BLaER1 (cell line): ENCODE measurements around the gene TMED7.

Experiments
- H3K27ac ChIP-seq: shearing (Covaris generic); formaldehyde crosslinking; 2 replicates; pipeline ENCODE4 v1.8.1; 2022
- H3K27me3 ChIP-seq: shearing (Covaris generic); formaldehyde crosslinking; 2 replicates; pipeline ENCODE4 v1.8.1; 2022
- H3K36me3 ChIP-seq: shearing (Covaris generic); formaldehyde crosslinking; 2 replicates; pipeline ENCODE4 v1.8.1; 2022
- H3K4me1 ChIP-seq: shearing (Covaris generic); formaldehyde crosslinking; 2 replicates; pipeline ENCODE4 v1.8.1; 2022
- H3K4me2 ChIP-seq: shearing (Covaris generic); formaldehyde crosslinking; 2 replicates; pipeline ENCODE4 v1.8.1; 2022
- H3K4me3 ChIP-seq: shearing (Covaris generic); formaldehyde crosslinking; 2 replicates; pipeline ENCODE4 v1.8.1; 2022
- H3K9ac ChIP-seq: shearing (Covaris generic); formaldehyde crosslinking; 2 replicates; pipeline ENCODE4 v1.8.1; 2022
- H3K9me3 ChIP-seq: shearing (Covaris generic); formaldehyde crosslinking; 2 replicates; pipeline ENCODE4 v1.8.1; 2022
- H4K20me1 ChIP-seq: shearing (Covaris generic); formaldehyde crosslinking; 2 replicates; pipeline ENCODE4 v1.8.1; 2022
- Cebpa-rat ChIP-seq: shearing (Covaris generic); IDR thresholded peaks from 2 replicates; pipeline ENCODE4 v1.8.1; 2022

Gene TMED7

GRCh38 chr5:115588640-115589039, 37.2 kb downstream of the TMED7 start:
- Histone ChIP-seq H3K4me1 (no peaks in the 10 kb centered on the region), H3K36me3 (no peaks in the 10 kb centered on the region), H3K27me3 (no peaks in the 10 kb centered on the region), H3K27ac (no peak overlapping the region), H4K20me1 (no peaks in the 10 kb centered on the region), H3K9me3 (no peaks in the 10 kb centered on the region), H3K4me2 (no peak overlapping the region), H3K9ac (no peak overlapping the region), H3K4me3 (no peak overlapping the region)
- no peak for TF ChIP-seq Cebpa-rat

GRCh38 chr5:115586525-115587146, 39.2 kb downstream of the TMED7 start:
- H3K4me3 ChIP-seq, result no peak overlapping the region
- H3K27me3 ChIP-seq, result no peaks in the 10 kb centered on the region
- no peak for TF ChIP-seq Cebpa-rat
- H3K4me2 ChIP-seq, result no peak overlapping the region
- H3K4me1 ChIP-seq, result no peaks in the 10 kb centered on the region
- no peaks in the 10 kb centered on the region for H3K36me3 ChIP-seq
- H3K9ac ChIP-seq, result no peak overlapping the region
- H4K20me1 ChIP-seq, result no peaks in the 10 kb centered on the region
- no peaks in the 10 kb centered on the region for H3K9me3 ChIP-seq
- no peak overlapping the region for H3K27ac ChIP-seq

- Histone ChIP-seq H3K9ac (no peak overlapping the region), H3K4me1 (no peaks in the 10 kb centered on the region), H3K4me2 (no peak overlapping the region), H3K36me3 (no peaks in the 10 kb centered on the region), H3K27me3 (no peaks in the 10 kb centered on the region), H3K9me3 (no peaks in the 10 kb centered on the region), H3K27ac (no peak overlapping the region), H4K20me1 (no peaks in the 10 kb centered on the region), H3K4me3 (no peak overlapping the region)
- TF ChIP-seq Cebpa-rat, result no peak
Measured at GRCh38 chr5:115585265-115585664, 40.6 kb downstream of the TMED7 start.

GRCh38 chr5:115584501-115584900, 41.3 kb downstream of the TMED7 start:
- no peak overlapping the region for H3K27ac ChIP-seq
- TF ChIP-seq Cebpa-rat, result no peak
- H3K4me3 ChIP-seq, result no peak overlapping the region
- no peaks in the 10 kb centered on the region for H3K27me3 ChIP-seq
- no peak overlapping the region for H3K9ac ChIP-seq
- no peaks in the 10 kb centered on the region for H3K36me3 ChIP-seq
- H3K4me1 ChIP-seq, result 0 out of 2 replicates have a peak, but pooled peaks cover 7% of the 10 kb centered on the region
- H3K4me2 ChIP-seq, result no peak overlapping the region
- no peaks in the 10 kb centered on the region for H3K9me3 ChIP-seq
- H4K20me1 ChIP-seq, result no peaks in the 10 kb centered on the region

GRCh38 chr5:115583474-115583873, 42.4 kb downstream of the TMED7 start:
- H4K20me1 ChIP-seq, result no peaks in the 10 kb centered on the region
- 0 out of 2 replicates have a peak, but pooled peaks cover 7% of the 10 kb centered on the region for H3K4me1 ChIP-seq
- no peaks in the 10 kb centered on the region for H3K27me3 ChIP-seq
- H3K9ac ChIP-seq, result no peak overlapping the region
- H3K4me2 ChIP-seq, result no peak overlapping the region
- no peak overlapping the region for H3K4me3 ChIP-seq
- H3K9me3 ChIP-seq, result no peaks in the 10 kb centered on the region
- H3K36me3 ChIP-seq, result no peaks in the 10 kb centered on the region
- H3K27ac ChIP-seq, result no peak overlapping the region
- no peak for TF ChIP-seq Cebpa-rat

GRCh38 chr5:115580941-115581340, 44.9 kb downstream of the TMED7 start:
- TF ChIP-seq Cebpa-rat, result no peak
- no peak overlapping the region for H3K9ac ChIP-seq
- no peaks in the 10 kb centered on the region for H3K27me3 ChIP-seq
- H4K20me1 ChIP-seq, result no peaks in the 10 kb centered on the region
- no peaks in the 10 kb centered on the region for H3K9me3 ChIP-seq
- no peak overlapping the region for H3K4me3 ChIP-seq
- H3K4me2 ChIP-seq, result no peak overlapping the region
- no peaks in the 10 kb centered on the region for H3K36me3 ChIP-seq
- no peak overlapping the region for H3K27ac ChIP-seq
- H3K4me1 ChIP-seq, result 0 out of 2 replicates have a peak, but pooled peaks cover 7% of the 10 kb centered on the region

GRCh38 chr5:115579747-115580173, 46.1 kb downstream of the TMED7 start:
- TF ChIP-seq Cebpa-rat, result no peak
- H3K4me1 ChIP-seq, result 0 out of 2 replicates have a peak, but pooled peaks cover 7% of the 10 kb centered on the region
- H3K9ac ChIP-seq, result no peak overlapping the region
- H3K9me3 ChIP-seq, result no peaks in the 10 kb centered on the region
- H3K4me3 ChIP-seq, result no peak overlapping the region
- H4K20me1 ChIP-seq, result no peaks in the 10 kb centered on the region
- no peak overlapping the region for H3K27ac ChIP-seq
- H3K4me2 ChIP-seq, result 0 out of 2 replicates have a peak overlapping the region, but pooled peaks have one; percentile 31
- no peaks in the 10 kb centered on the region for H3K36me3 ChIP-seq
- no peaks in the 10 kb centered on the region for H3K27me3 ChIP-seq

GRCh38 chr5:115579216-115579615, 46.6 kb downstream of the TMED7 start:
- Histone ChIP-seq H3K4me1 (0 out of 2 replicates have a peak, but pooled peaks cover 7% of the 10 kb centered on the region), H3K36me3 (no peaks in the 10 kb centered on the region), H3K4me2 (no peak overlapping the region), H3K27ac (no peak overlapping the region), H3K27me3 (no peaks in the 10 kb centered on the region), H3K9ac (no peak overlapping the region), H4K20me1 (no peaks in the 10 kb centered on the region), H3K4me3 (no peak overlapping the region), H3K9me3 (no peaks in the 10 kb centered on the region)
- TF ChIP-seq Cebpa-rat, result no peak

- no peak overlapping the region for H3K9ac ChIP-seq
- TF ChIP-seq Cebpa-rat, result no peak
- no peaks in the 10 kb centered on the region for H3K36me3 ChIP-seq
- H3K27ac ChIP-seq, result no peak overlapping the region
- H3K4me3 ChIP-seq, result no peak overlapping the region
- H4K20me1 ChIP-seq, result no peaks in the 10 kb centered on the region
- 0 out of 2 replicates have a peak, but pooled peaks cover 7% of the 10 kb centered on the region for H3K4me1 ChIP-seq
- no peaks in the 10 kb centered on the region for H3K9me3 ChIP-seq
- H3K27me3 ChIP-seq, result no peaks in the 10 kb centered on the region
- no peak overlapping the region for H3K4me2 ChIP-seq
Measured at GRCh38 chr5:115578657-115579056, 47.2 kb downstream of the TMED7 start.

GRCh38 chr5:115577741-115578140, 48.1 kb downstream of the TMED7 start:
- H3K27me3 ChIP-seq, result no peaks in the 10 kb centered on the region
- H3K4me3 ChIP-seq, result no peak overlapping the region
- no peaks in the 10 kb centered on the region for H4K20me1 ChIP-seq
- H3K27ac ChIP-seq, result no peak overlapping the region
- H3K9ac ChIP-seq, result no peak overlapping the region
- H3K36me3 ChIP-seq, result no peaks in the 10 kb centered on the region
- 0 out of 2 replicates have a peak, but pooled peaks cover 7% of the 10 kb centered on the region for H3K4me1 ChIP-seq
- no peak overlapping the region for H3K4me2 ChIP-seq
- TF ChIP-seq Cebpa-rat, result no peak
- H3K9me3 ChIP-seq, result no peaks in the 10 kb centered on the region
